NOMO-1 treated with DMSO at 0.1 percent for 48 hours (cell line): ENCODE data around the gene GRAMD1B.
A peak's percentile ranks its signal among the peaks of the same experiment; 100 is the strongest.

Experiments used
- DNase-seq: peaks from one replicate; lab custom pipeline; 2025; ENCODE audit not compliant: unreplicated experiment; lab: John Stamatoyannopoulos, UW

Gene GRAMD1B

GRCh38 chr11:123409456-123410217 is 20.4 kb upstream of the GRAMD1B start:
- no peak for DNase-seq

GRCh38 chr11:123410218-123410549 is 19.9 kb upstream of the GRAMD1B start:
- DNase-seq: peak; percentile 41

GRCh38 chr11:123413636-123414035 is 16.4 kb upstream of the GRAMD1B start:
- DNase-seq: peak; percentile 71

- no peak for DNase-seq
These were observed 13.5 kb upstream of the GRAMD1B start for GRCh38 chr11:123416566-123416965.

- no peak for DNase-seq
These were observed 11.5 kb upstream of the GRAMD1B start for GRCh38 chr11:123418351-123419114.

GRCh38 chr11:123419731-123420452 is 10.2 kb upstream of the GRAMD1B start:
- peak; percentile 37 for DNase-seq

GRCh38 chr11:123421589-123421988 is 8.5 kb upstream of the GRAMD1B start:
- DNase-seq: peak; percentile 86

- DNase-seq: no peak
These were observed 4.7 kb upstream of the GRAMD1B start for GRCh38 chr11:123425367-123425766.

GRCh38 chr11:123426789-123427188 is 3.3 kb upstream of the GRAMD1B start:
- DNase-seq: no peak

GRCh38 chr11:123427405-123427804 is 2.7 kb upstream of the GRAMD1B start:
- no peak for DNase-seq

- no peak for DNase-seq
These were observed 1.9 kb upstream of the GRAMD1B start for GRCh38 chr11:123428116-123428715.

- DNase-seq: no peak
These were observed 733 bp upstream of the GRAMD1B start for GRCh38 chr11:123429336-123429735.

- peak; percentile 85 for DNase-seq
These were observed 840 bp downstream of the GRAMD1B start for GRCh38 chr11:123430721-123431497.

GRCh38 chr11:123431619-123432018 is 1.6 kb downstream of the GRAMD1B start:
- peak; percentile 50 for DNase-seq

GRCh38 chr11:123434262-123434661 is 4.2 kb downstream of the GRAMD1B start:
- DNase-seq: no peak

- DNase-seq: peak; percentile 31
These were observed 4.8 kb downstream of the GRAMD1B start for GRCh38 chr11:123434911-123435310.

GRCh38 chr11:123437236-123437979 is 7.3 kb downstream of the GRAMD1B start:
- no peak for DNase-seq

GRCh38 chr11:123438131-123438627 is 8.1 kb downstream of the GRAMD1B start:
- DNase-seq: no peak

GRCh38 chr11:123439616-123440015 is 9.5 kb downstream of the GRAMD1B start:
- DNase-seq: no peak

- no peak for DNase-seq
These were observed 11.1 kb downstream of the GRAMD1B start for GRCh38 chr11:123441161-123441560.
